GM18526 (cell line): Measurements from ENCODE around the gene TBC1D14.

Experiments
- POLR2A ChIP-seq: IDR thresholded peaks from 3 replicates; pipeline ENCODE4 v1.6.1; 2011; ENCODE audit not compliant: insufficient read length; ENCODE audit errors: extremely low read depth

TBC1D14 gene, protein sequence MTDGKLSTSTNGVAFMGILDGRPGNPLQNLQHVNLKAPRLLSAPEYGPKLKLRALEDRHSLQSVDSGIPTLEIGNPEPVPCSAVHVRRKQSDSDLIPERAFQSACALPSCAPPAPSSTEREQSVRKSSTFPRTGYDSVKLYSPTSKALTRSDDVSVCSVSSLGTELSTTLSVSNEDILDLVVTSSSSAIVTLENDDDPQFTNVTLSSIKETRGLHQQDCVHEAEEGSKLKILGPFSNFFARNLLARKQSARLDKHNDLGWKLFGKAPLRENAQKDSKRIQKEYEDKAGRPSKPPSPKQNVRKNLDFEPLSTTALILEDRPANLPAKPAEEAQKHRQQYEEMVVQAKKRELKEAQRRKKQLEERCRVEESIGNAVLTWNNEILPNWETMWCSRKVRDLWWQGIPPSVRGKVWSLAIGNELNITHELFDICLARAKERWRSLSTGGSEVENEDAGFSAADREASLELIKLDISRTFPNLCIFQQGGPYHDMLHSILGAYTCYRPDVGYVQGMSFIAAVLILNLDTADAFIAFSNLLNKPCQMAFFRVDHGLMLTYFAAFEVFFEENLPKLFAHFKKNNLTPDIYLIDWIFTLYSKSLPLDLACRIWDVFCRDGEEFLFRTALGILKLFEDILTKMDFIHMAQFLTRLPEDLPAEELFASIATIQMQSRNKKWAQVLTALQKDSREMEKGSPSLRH

DNA sequence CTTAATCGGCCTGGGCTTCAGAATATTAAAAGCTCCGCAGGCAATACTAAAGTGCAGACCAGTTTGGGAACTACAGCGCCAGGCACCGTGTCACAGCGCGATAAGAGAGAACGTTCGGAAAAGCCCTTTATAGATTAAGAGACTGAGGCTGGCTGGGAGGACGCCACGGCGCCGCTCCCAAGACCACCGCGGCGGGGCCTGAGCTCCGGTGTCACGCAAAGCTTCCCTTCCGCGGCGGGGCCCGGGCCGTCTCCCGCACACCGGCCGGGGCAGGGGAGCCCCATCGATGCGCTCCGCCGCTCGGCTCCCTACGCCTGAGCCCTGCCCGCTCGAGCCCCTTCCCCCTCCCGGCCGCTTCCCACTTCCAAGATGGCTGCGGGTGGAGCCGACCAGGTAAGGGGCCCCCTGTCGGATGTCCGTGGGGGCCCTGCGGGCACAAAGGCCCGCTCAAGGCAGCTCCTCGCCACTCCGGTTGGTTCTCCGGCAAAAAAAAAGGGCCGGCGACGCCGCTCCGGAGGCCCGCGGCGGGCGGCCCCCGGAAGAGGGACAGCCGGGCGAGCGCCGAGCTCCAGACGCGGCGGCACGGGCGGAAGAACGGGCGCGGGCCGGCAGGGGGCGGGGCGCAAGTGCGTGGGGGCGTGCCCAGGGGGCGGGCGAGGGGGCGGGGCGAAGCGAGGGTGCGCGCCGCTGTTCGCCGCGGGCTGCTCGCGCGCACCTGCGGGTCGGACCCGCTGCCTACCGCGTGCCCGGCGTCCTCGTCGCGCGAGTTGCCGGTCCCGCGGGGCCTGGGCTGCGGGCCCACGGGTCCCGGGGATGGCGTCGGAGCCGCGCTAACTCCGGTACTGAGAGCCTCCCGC lies at the start of gene TBC1D14:
Gene TBC1D14, plus strand, starts transcription at position 714 of the 857 bp plus-strand sequence. CDS start 13,564 bp downstream, outside the sequence.
- peak; percentile 72 for TF ChIP-seq POLR2A

DNA sequence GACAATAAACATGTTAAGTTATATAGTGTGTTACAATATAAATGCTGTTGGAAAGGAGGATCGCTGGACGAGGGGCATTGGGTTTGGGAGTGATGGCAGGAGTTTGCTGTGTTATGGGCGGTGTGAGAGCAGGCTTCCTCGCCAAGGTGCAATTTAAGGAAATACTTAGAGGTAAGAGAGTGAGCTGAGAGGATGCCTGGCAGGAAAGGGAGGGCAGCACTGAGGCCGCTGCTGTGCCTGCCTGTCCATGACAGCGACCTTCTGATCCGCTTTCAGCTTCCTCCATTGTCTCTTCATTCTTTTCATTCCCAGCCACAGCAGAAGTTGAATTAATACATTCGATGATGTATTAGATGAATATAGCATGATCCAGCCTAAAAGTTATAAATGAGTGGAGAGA lies 41.2 kb upstream of the TBC1D14 start:
- no peak for TF ChIP-seq POLR2A

DNA sequence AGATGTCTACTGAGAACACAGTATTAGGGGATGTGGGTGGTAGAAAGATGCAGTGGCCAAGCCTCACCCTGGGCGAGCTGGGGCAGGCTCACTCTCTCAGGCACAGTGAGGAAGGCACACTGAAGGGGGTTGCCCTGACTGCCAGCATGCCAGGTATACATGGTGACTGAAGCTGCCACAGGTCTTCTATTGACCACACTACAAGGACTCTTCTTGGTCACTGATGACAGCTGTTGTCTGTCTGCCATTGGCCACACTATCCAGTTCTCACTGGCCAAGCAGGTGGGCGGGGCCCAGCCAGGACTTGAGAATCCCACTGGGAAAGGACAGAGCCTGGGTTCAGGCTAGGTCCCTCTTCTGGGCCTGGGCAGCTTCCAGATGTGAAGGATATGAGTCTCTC lies 39.7 kb upstream of the TBC1D14 start:
- TF ChIP-seq POLR2A = no peak

DNA sequence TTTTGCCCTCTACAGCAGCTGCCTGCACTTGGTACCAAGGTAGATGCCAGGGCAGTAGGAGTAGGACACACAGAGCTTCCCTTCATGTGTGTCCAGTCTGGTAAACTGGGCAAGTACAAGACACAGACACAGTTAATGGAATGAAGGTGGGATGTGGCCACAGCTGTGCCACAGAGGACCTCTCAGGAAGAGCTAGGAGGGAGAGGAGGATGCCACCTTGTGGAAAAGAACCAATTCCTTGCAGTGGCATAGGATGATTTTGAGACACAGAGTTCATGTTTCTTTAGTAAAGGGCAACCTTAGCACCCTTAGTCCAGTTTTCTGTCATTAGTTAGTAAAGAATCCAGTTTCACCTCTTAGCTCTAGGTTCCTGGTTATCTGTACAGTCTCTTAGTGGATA lies 36.3 kb upstream of the TBC1D14 start:
- TF ChIP-seq POLR2A = no peak

DNA sequence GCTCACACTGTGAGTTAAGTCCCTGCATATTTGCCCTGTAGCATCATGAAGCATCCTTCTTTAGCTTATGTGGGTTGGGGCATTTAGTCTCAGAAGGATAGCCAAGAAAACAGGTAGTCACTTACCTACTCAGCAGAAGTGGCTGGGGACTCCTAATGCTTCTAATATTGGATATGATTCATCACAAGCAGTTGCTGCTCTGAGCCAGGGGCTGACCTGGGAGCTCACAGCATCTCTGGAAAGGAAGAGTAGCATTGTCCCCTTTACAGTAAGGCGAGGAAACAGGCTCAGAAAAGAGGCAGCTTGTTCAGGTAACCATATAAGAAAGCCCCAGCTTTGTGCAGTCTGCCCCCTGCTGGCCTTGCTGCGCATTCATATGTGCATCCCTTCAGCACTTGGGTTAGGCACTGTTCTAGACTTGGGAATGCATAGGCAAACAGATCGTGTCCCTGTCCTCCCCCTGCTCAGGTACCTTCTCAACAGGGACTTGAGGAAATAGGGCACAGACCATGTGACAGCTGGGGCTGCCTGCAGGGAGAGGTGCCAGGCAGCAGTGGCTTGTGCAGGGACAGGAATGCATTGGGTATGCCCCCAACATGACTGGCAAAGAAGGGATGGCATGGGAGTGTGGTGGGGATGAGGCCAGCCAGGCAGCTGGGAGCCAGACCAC lies 35.7 kb upstream of the TBC1D14 start:
- no peak for TF ChIP-seq POLR2A

DNA sequence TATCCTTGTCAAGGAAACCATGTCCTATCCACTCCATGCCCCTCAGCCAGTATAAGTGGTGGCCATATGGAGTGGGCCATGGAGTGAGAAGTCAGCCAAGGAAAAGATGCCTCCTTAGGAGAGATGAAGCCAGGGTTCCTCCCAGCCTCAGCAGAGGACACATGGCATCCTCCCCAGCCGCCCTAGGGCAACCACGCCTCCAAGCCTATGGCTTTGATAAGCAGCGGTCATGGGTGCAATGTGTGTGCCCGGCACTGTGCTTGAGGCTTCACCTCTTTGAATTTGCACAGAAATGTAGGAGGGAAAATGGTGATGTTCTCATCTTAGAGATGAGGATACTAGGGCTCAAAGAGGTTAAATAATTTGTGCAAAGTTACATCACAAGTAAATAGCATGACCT lies 34.6 kb upstream of the TBC1D14 start:
- TF ChIP-seq POLR2A = no peak

DNA sequence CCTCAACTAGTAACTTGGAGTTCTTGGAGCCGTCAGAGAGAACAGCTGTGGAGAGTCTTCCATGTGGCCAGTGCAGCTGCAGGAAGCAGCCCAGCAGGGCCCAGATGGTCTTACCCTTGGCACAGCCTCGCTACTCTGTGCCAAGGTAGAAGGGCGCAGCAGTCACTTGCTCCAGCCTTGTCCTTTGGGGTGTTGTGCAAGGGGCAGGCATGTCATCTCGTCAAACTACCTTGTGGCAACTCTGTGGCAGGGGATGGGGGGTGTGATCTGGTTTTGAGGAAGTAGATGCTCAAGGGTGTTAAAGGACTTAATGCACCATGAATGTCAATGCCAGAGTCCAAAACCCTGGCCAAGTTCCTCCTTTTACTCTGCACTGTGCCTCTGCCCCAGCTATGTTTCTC lies 34.2 kb upstream of the TBC1D14 start:
- TF ChIP-seq POLR2A = no peak

DNA sequence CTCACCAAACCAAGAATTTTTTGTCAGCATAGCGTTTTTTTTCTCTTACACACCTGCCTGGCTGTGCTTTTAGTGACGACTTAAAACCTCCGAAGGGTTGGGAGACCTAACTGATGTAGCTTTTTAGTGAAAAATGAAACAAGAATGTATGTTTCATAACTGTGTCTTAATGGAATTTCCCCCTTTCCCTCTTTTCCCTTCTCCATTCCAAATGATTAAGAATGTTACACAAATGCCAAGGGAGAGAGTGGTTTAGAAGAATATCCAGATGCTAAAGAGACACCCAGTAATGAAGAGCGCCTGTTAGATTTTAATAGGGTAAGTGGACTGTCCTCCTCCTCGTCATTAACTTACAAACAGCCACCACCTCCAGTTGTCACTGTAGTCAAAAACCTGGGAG lies 33.2 kb upstream of the TBC1D14 start:
- no peak for TF ChIP-seq POLR2A

DNA sequence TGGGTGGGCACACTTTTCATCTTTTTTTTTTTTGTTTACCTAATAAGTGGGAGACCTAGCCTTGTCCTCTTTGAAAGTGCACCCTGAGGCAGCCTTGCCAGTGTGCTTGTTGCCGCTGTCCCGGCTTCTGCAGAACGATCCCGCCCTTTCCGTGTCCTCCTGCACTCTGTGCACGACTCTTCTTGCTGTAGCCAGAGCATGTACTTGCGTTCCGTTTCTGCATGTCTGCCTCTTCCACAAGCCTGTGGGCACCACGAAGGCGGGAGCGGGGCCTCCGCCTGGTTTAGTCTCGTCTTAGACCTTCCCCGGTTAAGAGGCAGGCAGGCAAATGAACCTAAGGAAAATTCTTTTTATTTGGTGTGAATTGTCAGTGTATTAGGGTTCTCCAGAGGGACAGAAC lies 32.6 kb upstream of the TBC1D14 start:
- no peak for TF ChIP-seq POLR2A

DNA sequence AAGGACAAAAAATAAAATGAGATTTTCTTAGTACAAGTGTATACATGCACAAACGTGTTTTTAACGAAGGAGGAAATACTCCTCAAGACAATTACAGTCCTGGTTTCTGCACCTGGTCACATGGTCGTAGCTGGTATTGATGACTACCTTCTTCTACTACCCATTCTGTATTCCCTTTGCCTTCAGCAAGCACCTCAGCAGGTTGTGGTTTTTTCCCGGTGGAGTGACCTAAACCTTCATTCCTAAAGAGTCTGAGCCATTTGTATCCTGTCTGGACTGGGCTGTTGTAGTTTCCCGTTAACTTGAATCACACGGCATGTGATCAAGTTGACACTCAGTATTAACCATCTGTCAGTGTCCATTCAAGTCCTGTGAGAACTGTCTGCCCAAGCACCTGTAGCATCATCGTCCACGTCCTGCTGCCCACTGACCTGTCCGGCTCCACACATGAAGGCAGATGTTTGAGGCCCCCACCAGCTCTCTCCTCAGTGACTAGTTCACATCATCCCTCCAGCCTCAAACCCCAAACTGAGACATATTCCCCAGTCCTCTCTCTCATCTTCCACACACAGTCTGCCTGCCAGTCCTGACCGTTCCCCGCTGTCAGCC lies 31.1 kb upstream of the TBC1D14 start:
- no peak for TF ChIP-seq POLR2A

DNA sequence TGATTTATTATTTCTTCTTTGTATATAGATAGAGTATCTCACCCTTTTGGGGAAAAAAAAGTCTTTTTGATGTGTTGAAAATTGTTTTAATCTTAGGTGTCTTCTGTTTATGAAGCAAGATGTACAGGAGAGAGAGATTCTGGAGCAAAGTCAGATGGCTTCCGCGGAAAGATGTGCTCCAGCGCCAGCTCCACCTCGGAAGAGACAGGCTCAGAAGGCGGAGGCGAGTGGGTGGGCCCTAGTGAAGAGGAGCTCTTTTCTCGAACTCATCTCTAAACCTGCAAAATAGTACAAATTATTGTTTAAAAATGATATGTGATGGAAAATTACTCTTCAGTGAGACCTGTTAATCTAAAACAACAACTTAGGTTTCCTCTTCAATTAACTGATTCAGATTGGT lies 28.9 kb upstream of the TBC1D14 start:
- no peak for TF ChIP-seq POLR2A

DNA sequence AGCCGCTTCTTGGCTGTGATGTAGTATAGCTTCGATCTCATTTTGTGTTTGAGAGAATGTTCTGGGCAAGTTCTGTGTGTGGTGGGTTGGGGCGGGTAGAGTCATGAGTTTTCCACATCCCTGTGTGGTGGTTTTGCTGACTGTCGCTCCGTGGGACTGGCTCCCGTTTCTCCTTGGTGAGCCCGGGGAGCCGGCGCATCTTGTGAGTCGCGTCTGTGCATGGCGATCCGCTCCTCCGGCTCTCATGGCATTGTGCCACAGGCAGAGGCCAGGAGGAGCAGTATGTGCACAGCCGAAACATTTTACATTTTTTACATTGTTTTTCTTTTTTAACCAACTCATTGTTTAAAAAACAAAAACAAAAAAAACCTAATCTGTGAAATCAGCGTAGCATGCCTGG lies 27.7 kb upstream of the TBC1D14 start:
- no peak for TF ChIP-seq POLR2A

DNA sequence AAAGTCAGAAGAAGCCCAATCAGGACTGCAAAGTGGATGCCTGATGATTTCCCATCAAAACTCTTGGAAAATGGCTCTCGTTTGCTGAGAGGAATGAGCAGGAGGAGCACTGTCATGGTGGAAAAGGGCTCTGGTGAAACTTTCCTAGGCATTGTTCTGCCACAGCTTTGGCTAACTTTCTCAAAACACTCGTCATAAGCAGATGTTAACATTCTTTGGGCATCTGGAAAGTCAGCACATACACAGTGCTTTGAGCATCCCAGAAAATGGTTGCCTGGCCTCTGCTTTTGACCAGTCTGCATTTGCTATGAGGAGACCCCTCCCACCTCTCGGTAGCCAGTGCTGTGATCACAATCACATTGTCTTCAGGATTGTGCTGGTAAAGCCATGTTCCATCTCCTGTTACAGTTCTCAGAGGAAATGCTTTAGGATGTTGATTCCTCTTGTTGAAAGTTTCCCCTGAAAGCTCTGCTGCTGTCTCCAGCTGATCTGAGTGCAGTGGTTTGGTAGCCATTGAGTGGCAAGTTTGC lies 25.2 kb upstream of the TBC1D14 start:
- no peak for TF ChIP-seq POLR2A

DNA sequence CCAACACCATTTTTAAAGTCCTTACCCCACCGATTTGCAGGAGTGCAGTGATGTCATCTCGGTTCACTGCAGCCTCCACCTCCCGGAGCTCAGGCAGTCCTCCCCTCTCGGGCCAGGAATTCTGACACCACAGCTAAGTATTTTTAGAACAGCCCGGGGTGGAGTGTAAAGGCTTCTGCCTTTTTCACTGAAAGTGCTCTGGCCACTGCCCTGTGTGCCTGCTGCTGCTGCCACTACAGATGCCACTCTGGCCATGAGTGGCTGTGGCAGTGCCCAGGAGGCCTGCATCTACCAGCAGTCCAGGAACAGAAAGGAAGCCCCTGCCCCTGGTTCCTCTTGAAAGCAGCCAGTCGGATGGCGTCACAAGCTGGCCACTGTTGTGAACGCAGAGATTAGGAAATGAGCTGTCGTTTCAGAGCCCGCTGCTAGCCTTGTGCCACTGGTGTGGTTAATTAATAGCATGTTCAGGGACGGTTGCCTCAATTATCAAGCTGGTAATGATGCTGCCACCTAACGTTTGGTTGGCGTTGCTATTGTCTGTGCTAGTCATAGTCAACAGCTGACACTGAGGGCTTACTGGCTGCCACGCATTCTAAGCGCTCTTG lies 23.6 kb upstream of the TBC1D14 start:
- no peak for TF ChIP-seq POLR2A
